Measurements from ENCODE around the gene HPRT1.

HPRT1 gene

GRCh38 chrX:134544513-134545151 is 84.7 kb downstream of the HPRT1 start:
- no peak for TF ChIP-seq CTCF (IDR thresholded peaks at IDR 0.05; ENCODE audit: low read depth, low read length, missing control alignments)
- no peak for DNase-seq (ENCODE audit: extremely low read depth, low read depth)
- H3K4me3 ChIP-seq (replicated peaks; ENCODE audit: low read depth, low read length): no peak overlapping the region

DNA sequence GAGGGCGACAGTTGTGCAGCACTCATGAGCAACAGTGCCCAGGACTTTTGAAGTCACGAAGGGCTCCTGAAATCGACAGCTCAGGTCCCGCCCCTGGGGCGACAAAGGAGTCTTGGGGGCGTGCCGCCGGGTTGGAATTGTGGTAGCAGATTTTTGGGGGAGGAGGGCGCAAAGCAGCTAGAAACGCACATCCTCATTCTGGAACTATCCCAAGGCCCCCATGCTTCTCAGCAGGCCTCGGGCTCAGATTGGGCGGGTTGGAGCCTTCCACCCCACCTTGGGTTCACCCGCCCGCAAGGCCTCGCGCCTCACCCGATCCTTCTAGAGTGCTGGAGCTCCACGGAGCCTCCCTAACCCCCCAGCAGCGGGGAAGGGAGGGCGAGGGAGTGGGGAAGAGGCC is 85.5 kb downstream of the HPRT1 start:
- TF ChIP-seq CTCF (IDR thresholded peaks at IDR 0.05; ENCODE audit: low read depth, low read length, missing control alignments): no peak
- no peak for DNase-seq (ENCODE audit: extremely low read depth, low read depth)
- no peak overlapping the region; the same call in 1 of the 2 replicates for H3K4me3 ChIP-seq (replicated peaks; ENCODE audit: low read depth, low read length)

GRCh38 chrX:134546187-134546586 is 86.2 kb downstream of the HPRT1 start:
- DNase-seq (ENCODE audit: extremely low read depth, low read depth): no peak
- H3K4me3 ChIP-seq (replicated peaks; ENCODE audit: low read depth, low read length): peak overlapping the region; percentile 70
- TF ChIP-seq CTCF (IDR thresholded peaks at IDR 0.05; ENCODE audit: low read depth, low read length, missing control alignments): no peak

DNA sequence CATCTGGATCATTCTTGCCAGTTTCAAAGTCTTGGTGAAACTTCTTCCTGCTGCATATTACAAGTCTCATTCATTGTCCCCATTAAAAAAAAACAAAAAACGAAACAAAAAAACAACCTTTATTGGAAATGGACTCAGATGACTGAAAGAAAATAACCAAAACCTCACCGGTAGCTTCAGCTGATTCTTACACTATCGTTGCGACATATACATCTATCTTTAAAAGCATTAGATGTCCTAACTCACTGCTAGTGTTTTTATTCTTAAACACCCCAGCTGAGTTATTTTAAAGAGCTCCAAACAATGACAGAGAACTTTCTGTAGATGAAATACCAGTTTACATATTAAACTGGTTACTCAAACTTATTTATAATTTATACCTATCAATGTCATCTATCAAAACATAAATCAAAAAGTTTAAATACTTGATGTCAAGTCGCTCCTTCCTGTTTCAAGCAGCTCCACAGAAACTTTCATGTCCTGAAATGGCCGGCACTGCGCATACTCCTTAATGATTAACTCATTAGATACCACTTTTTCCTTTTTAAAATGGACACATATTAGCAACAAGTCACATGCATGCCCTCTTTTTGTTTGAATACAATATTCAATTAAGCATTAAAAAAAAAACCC is 87.2 kb downstream of the HPRT1 start:
- TF ChIP-seq CTCF (IDR thresholded peaks at IDR 0.05; ENCODE audit: low read depth, low read length, missing control alignments): no peak
- no peak for DNase-seq (ENCODE audit: extremely low read depth, low read depth)
- peak overlapping the region; percentile 70 for H3K4me3 ChIP-seq (replicated peaks; ENCODE audit: low read depth, low read length)

DNA sequence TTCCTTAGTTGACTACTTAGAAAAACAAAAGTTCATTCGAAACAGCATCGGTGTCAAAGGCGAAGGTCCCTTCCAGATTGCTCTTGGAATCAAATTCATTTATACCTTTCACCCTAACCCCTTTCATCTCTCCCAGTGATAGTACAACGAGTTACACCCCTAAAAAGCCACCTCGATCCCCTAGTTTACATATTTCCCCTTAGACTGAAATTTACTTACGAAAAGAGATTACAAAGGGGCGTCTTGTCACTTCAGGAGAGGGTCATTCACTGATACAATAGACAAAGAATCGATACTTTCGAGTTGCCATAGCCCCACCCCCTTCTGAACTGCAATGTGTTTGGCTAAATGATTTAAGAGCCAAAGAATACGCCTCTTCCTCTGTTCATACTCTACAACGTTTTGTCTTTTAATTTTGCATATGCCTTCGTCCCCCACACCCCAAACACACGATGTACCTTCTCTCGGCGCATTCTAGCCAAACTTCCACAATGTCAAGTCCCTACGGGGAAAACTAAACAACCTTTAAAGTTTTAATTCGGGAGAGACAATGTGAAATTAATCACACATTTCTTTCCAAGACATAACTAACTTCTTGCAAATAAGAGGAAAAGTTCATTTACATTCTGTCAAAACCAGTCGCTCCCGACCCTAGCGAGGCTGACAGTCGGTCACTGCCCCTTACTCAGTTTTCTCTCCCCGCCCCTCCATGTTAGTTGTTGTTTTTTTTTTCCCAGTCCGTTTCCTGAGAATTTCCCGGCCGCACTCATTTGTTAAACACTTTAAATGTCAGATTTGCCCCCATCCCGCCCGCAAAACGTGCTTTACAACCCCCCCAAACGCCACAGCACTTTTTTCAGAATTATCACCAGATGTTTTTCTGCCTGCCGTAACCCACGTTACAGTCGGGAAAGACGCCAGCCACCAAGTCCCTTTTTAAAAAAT is 88.6 kb downstream of the HPRT1 start:
- no peak for DNase-seq (ENCODE audit: extremely low read depth, low read depth)
- TF ChIP-seq CTCF (IDR thresholded peaks at IDR 0.05; ENCODE audit: low read depth, low read length, missing control alignments): no peak
- H3K4me3 ChIP-seq (replicated peaks; ENCODE audit: low read depth, low read length): peak overlapping the region; percentile 70
